Right ventricle myocardium inferior (tissue), 1 donor: ENCODE results near the gene ARPIN. TPM values are rescaled to one million over a fixed set of nuclear protein-coding genes. Genes with fewer than 3 reads are reported as not detected.
"Not testable (repeated sequence)": the region's sequence is repeated elsewhere in the genome, so short reads cannot be mapped to it uniquely, and the experiment has no call there.

ENCODE experiments used
- ATAC-seq: fragments of 200-7000 bp; cut with Tn5 transposase; one replicate; pipeline ENCODE4 v1.9.1; 2020; ENCODE audit warnings: mild to moderate bottlenecking, moderate library complexity
- DNase-seq: peaks from one replicate; pipeline ENCODE4 v3.0.0; 2021; ENCODE audit errors: missing footprints
- intact Hi-C: fragments of 100-400 bp; cut with DNase I; formaldehyde crosslinking; loops from one replicate; pipeline ENCODE4 v1.11.0; 2022
- microRNA-seq: library from miRNA; unstranded; fragments of <30 nt; microRNA quantifications from one replicate; pipeline ENCODE4 v1.2.0, GENCODE V29; 2020
- total RNA-seq: library from RNA; stranded (reverse); fragmentation: NEBNext Ultra II Directional; extraction: Animal tissue kit (Norgen Biotek cat#: 25700); gene quantifications from one replicate; pipeline ENCODE4 v1.2.1, GENCODE V29; 2021
- donor health status: DM: no; HTN: yes; CAD: no; lungs with severe emphysema.

Gene ARPIN
- total RNA-seq, 1 donor from 2014 or later: 12.0 TPM

GRCh38 chr15:89857673-89858072 lies 55.1 kb downstream of the ARPIN start:
- intact Hi-C loops: no loop called here

GRCh38 chr15:89855948-89856347 lies 56.8 kb downstream of the ARPIN start:
- intact Hi-C loops: no loop called here
- ATAC-seq (no peak), DNase-seq (no peak)

More at GRCh38 chr15:89857673-89858072, 55.1 kb downstream of the ARPIN start:
- ATAC-seq (no peak), DNase-seq (no peak)

- intact Hi-C loops, DNase-seq: not testable (repeated sequence)
Measured at GRCh38 chr15:89854863-89855262, 57.9 kb downstream of the ARPIN start.

DNA sequence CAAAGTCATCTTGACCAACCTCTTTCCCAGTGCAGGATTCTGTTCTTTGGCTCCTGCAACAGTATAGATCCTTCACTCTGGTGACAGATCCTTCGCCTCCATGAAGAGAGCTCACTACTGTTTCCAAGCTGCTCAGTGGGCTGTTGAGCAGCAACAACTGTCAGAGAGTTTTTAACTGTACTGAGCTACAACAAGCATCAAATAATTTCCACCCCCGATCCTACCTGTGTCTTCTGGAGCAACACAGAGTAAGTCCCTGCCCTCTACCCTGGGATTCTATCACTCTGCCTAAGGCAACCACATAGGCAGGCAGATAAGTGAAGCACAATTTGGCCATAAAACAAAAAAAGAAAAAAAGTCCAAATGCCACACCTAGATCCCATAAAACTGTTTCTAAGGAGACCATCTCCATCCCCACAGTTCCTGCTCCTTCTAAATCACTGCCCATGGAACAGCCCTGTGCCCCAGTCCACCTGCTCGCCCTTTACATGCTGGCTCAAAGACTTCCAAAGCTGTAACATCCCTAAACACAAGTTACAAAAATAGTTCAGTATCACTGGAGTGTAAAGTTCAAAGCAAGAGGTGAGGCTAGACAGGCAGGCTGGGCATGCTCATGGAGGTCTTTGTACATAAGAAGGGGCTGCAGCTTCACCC lies 60.3 kb downstream of the ARPIN start:
- intact Hi-C loops: no loop called here
- DNase-seq: no peak
- no peak for ATAC-seq

More at GRCh38 chr15:89854863-89855262, 57.9 kb downstream of the ARPIN start:
- not testable (repeated sequence) for ATAC-seq

DNA sequence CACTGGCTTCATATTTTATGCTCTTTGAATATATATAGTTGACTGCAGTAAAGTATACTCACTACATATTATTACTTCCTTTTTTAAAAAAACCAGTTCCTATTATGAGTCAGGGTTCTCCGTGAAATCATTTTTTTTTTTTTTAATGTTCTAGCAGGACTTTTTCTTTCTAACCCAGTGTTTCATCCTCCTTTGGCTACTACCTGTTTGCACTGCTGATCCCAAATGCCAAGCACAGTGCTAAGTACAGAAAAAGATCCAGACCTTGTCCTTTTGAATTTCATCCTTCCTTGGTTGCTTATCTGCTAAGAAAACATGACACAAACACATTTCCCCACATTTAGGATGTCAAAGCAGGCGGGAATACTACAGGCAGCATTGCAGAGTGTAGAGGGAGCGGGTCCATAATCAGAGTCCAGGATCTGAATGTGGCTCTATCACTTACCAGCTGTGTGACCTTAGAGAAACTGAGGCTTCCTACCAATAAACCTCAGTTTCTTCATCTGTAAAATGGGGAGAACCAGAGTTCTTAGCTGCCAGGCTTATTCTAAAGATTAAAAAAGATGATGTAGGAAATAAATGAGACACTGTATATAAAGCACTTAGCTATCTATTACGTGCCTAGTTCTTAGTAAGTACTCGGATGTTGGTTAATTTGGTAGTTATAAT lies 60.9 kb downstream of the ARPIN start:
- DNase-seq: no peak
- intact Hi-C loops: no loop called here
- ATAC-seq: no peak

GRCh38 chr15:89848970-89849292 lies 63.8 kb downstream of the ARPIN start:
- ATAC-seq (no peak), DNase-seq (no peak)
- intact Hi-C loops: no loop called here

- intact Hi-C loops: no loop called here
- ATAC-seq: no peak
- DNase-seq: no peak
Measured at GRCh38 chr15:89847101-89847500, 65.7 kb downstream of the ARPIN start.

DNA sequence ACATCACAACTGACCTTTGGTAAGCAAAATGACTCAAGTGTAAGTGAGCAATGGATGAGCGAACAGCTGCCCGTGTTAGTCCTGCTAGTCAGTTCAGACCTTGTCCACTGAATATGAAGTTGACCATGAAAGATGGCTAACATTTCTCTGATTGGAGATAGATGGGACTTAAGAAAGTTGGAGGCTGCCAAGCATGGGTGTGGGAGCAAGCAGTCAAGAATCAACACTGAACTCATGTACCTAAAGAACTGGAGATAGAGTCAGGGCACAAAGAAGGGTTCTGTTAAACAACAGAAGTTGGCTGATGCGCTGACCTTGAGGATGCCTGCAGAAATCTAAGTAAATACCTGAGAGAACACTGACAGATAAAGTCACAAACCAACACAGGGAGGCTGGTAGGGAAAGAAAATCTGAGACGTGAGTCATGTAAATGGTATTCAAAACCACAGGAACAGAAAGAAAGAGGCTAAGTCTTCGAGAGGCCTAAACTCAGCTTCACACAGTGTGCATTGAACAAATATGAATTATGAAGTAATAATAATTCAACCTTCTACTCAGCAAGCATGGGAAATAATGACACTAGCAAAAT lies 67.4 kb downstream of the ARPIN start:
- no peak for DNase-seq
- ATAC-seq: no peak
- intact Hi-C loops: no loop called here

Small RNA genes within 50 kb of the gene (microRNA-seq; reads per million reads assigned to microRNA genes)
- gene MIR5009 (not detected), gene MIR5094 (not detected)

Other genes with a start within 250 kb of the ARPIN start
- gene PLIN1, start 233.6 kb downstream of the ARPIN start, total RNA-seq: 17.6 TPM
- 13.7 TPM for gene PEX11A, start 222.2 kb downstream of the ARPIN start, total RNA-seq
- gene WDR93, start 222.1 kb downstream of the ARPIN start, total RNA-seq: not detected
- gene MESP1, start 161.7 kb downstream of the ARPIN start, total RNA-seq: 7.4 TPM
- 0.51 TPM for gene MESP2, start 136.6 kb downstream of the ARPIN start, total RNA-seq
- gene ANPEP, start 98.1 kb downstream of the ARPIN start, total RNA-seq: 9.4 TPM
- gene AP3S2, start 19.0 kb downstream of the ARPIN start, total RNA-seq: 46.9 TPM
- 5.4 TPM for gene ZNF710, start 88.4 kb upstream of the ARPIN start, total RNA-seq
- 1,173 TPM for gene IDH2, start 189.5 kb upstream of the ARPIN start, total RNA-seq